Keratinocyte (primary cell): Measurements from ENCODE around the gene DCXR.

Source experiments
- EZH2 ChIP-seq: IDR thresholded peaks from one replicate; pipeline ENCODE4 v1.6.1; 2012; ENCODE audit warnings: inconsistent platforms, mild to moderate bottlenecking, low read length, moderate library complexity
- TF ChIP-seq, protein P1 (sequence below), 3 experiments: IDR thresholded peaks in 1 of 3; conservative IDR thresholded peaks in 1 of 3; optimal IDR thresholded peaks in 1 of 3; 2 replicates in 2 of 3; 3 replicates in 1 of 3; pipeline versions ENCODE3 to v1.5.1; 2011; ENCODE audit warnings: low read length in 3 of 3, mild to moderate bottlenecking in 3 of 3, moderate library complexity in 2 of 3, control low read depth in 1 of 3, inconsistent platforms in 1 of 3; ENCODE audit not compliant: insufficient read depth in 2 of 3; ENCODE audit errors: extremely low read depth in 1 of 3

DNA sequence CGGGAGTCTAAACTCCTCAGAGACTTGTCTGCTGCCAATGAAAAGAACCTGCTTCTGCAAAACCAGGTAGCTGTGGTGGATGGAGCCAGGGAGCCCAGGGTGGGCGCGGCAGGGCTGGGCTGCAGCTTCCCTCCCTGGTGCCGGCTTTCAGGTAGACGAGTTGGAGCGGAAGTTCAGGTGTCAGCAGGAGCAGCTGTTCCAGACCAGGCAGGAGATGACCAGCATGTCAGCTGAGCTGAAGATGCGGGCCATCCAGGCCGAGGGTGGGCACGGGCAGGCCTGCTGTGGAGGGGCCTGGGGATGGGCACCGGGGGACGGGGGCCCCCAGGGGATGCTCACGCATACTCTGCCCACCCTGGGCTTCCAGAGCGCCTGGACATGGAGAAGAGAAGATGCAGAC is 9.3 kb downstream of the DCXR start:
- TF ChIP-seq, protein P1, sequence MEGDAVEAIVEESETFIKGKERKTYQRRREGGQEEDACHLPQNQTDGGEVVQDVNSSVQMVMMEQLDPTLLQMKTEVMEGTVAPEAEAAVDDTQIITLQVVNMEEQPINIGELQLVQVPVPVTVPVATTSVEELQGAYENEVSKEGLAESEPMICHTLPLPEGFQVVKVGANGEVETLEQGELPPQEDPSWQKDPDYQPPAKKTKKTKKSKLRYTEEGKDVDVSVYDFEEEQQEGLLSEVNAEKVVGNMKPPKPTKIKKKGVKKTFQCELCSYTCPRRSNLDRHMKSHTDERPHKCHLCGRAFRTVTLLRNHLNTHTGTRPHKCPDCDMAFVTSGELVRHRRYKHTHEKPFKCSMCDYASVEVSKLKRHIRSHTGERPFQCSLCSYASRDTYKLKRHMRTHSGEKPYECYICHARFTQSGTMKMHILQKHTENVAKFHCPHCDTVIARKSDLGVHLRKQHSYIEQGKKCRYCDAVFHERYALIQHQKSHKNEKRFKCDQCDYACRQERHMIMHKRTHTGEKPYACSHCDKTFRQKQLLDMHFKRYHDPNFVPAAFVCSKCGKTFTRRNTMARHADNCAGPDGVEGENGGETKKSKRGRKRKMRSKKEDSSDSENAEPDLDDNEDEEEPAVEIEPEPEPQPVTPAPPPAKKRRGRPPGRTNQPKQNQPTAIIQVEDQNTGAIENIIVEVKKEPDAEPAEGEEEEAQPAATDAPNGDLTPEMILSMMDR (optimal IDR thresholded peaks at IDR 0.05 in 1 of 3, IDR thresholded peaks at IDR 0.05 in 1 of 3, conservative IDR thresholded peaks at IDR 0.05 in 1 of 3; ENCODE audit: extremely low read depth in 1 of 3, insufficient read depth in 2 of 3, low read length in 3 of 3) = no peak
- TF ChIP-seq EZH2 = no peak
